ENCODE data around the gene ETS1. TPM values are rescaled to one million over a fixed set of nuclear protein-coding genes. Genes with fewer than 3 reads are reported as not detected.

The ETS1 gene
- total RNA-seq, 2 experiments from 2014 or later = 568 to 580 TPM

DNA sequence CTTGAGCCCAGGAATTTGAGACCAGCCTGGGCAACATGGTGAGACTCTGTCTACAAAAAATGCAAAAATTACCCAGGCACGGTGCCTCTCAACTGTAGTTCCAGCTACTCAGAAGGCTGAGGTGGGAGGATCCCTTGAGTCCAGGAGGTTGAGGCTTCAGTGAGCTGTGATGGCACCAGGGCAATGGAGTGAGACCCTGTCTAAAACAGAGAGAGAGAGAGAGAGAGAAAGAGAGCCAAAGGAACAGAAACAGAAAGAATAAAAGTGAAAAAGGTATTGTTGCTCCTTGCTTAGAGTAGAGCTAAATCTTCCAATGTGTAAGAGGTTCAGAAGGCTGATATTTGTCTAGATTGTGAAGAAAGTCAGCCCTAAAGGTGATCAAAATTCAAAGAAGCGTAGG lies 8.9 kb upstream of the ETS1 start:
- ATAC-seq (ENCODE audit: low read depth) = no peak
- Mint-ChIP-seq H3K9me3 (peaks cover 3% of the 10 kb centered on the region), H3K27me3 (peaks cover 3% of the 10 kb centered on the region), H3K36me3 (peaks cover 2% of the 10 kb centered on the region), H3K4me3 (no peak overlapping the region), H3K4me1 (peaks cover 2% of the 10 kb centered on the region), H3K27ac (no peak overlapping the region)
- POLR2A ChIA-PET = interaction anchor here (0.7 kb wide), 1 partner anchor 38 kb away, joined by 3 read pairs; no protein-coding TSS in a partner anchor
- DNase-seq = no peak

DNA sequence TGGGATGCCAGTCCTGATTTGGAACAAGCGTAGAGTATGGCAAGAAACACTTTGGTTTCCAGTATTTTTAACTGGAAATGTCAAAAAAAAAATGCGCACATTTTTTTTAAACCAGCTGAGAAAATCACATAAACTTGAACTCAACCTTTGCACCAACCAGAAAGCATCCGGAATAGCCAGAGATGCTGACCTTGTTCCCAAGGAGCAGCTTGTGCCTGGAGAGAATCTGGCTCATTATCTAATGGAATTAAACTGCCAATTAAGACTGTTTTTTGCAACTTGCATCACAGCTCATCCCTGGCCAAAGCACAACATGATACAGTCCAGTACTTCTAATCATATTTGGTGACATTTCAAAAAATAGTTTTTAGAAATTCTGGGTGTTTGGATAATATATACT lies 8.4 kb upstream of the ETS1 start:
- DNase-seq = no peak
- H3K9me3 Mint-ChIP-seq = peaks cover 3% of the 10 kb centered on the region
- H3K4me3 Mint-ChIP-seq = no peak overlapping the region
- peaks cover 6% of the 10 kb centered on the region for H3K27me3 Mint-ChIP-seq
- no peak overlapping the region for H3K27ac Mint-ChIP-seq
- ATAC-seq (ENCODE audit: low read depth) = no peak
- peaks cover 2% of the 10 kb centered on the region for H3K4me1 Mint-ChIP-seq
- peaks cover 2% of the 10 kb centered on the region for H3K36me3 Mint-ChIP-seq
- POLR2A ChIA-PET = interaction anchor here (0.5 kb wide), 1 partner anchor 293 kb away, joined by 3 read pairs; no protein-coding TSS in a partner anchor

GRCh38 chr11:128595221-128595620 lies 7.9 kb upstream of the ETS1 start:
- POLR2A ChIA-PET = interaction anchor here (0.5 kb wide), 1 partner anchor 292 kb away, joined by 3 read pairs; no protein-coding TSS in a partner anchor
- DNase-seq (no peak), ATAC-seq (ENCODE audit: low read depth) (no peak)
- H3K4me1 Mint-ChIP-seq = peaks cover 2% of the 10 kb centered on the region
- H3K27me3 Mint-ChIP-seq = peaks cover 8% of the 10 kb centered on the region
- H3K27ac Mint-ChIP-seq = no peak overlapping the region
- peaks cover 2% of the 10 kb centered on the region for H3K36me3 Mint-ChIP-seq
- H3K9me3 Mint-ChIP-seq = peaks cover 3% of the 10 kb centered on the region
- no peak overlapping the region for H3K4me3 Mint-ChIP-seq

GRCh38 chr11:128594226-128594625 lies 6.9 kb upstream of the ETS1 start:
- no peak overlapping the region for H3K4me3 Mint-ChIP-seq
- H3K4me1 Mint-ChIP-seq = peaks cover 2% of the 10 kb centered on the region
- no peak for DNase-seq
- POLR2A ChIA-PET = no interaction called here
- H3K36me3 Mint-ChIP-seq = peaks cover 4% of the 10 kb centered on the region
- peaks cover 6% of the 10 kb centered on the region for H3K9me3 Mint-ChIP-seq
- H3K27ac Mint-ChIP-seq = no peak overlapping the region
- H3K27me3 Mint-ChIP-seq = peaks cover 8% of the 10 kb centered on the region
- ATAC-seq (ENCODE audit: low read depth) = no peak

DNA sequence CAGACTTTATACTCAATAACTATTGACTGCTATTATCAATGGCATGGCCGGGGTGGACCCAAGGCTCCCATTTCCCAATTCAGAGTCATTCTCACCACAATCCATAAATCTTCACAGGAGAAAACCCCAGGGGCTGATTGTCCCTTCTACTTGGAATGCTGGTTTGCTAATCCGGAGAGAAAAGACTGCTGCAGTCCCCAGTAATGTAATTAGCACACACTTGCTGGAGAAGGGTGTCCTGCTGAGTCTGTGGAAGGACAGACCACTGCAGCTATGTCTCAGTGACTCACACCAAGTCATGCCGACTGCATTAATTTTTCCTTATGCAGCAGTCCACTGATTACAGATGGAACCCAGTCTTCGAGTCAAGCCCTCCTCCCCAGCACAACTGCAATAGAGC lies 5.9 kb upstream of the ETS1 start:
- peaks cover 2% of the 10 kb centered on the region for H3K4me1 Mint-ChIP-seq
- H3K27me3 Mint-ChIP-seq = peaks cover 8% of the 10 kb centered on the region
- peaks cover 6% of the 10 kb centered on the region for H3K9me3 Mint-ChIP-seq
- H3K4me3 Mint-ChIP-seq = no peak overlapping the region
- DNase-seq (no peak), ATAC-seq (ENCODE audit: low read depth) (no peak)
- peaks cover 4% of the 10 kb centered on the region for H3K36me3 Mint-ChIP-seq
- H3K27ac Mint-ChIP-seq = no peak overlapping the region
- POLR2A ChIA-PET = no interaction called here

DNA sequence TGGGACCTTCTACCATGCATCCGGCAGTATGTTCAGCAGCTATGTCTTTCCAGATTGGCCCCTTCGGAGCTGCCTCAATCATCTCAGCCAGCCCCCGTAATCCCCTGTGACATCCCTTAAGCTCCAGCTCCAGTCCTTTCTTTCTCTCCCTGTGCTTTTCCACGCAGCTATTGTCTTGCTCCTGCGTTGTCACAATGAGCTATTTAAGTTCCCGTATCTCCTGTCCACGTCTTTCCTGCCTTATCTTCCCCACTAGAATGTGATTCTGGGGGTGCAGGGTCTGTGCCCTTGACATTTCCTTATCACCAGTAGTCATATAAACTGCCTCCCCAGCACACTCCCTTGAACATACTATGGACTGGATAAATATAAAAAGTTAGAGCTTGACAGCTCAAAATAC lies 5.1 kb upstream of the ETS1 start:
- no peak overlapping the region for H3K4me3 Mint-ChIP-seq
- DNase-seq (no peak), ATAC-seq (ENCODE audit: low read depth) (no peak)
- peaks cover 4% of the 10 kb centered on the region for H3K36me3 Mint-ChIP-seq
- H3K27ac Mint-ChIP-seq = no peak overlapping the region
- H3K4me1 Mint-ChIP-seq = peaks cover 2% of the 10 kb centered on the region
- H3K27me3 Mint-ChIP-seq = peaks cover 10% of the 10 kb centered on the region
- POLR2A ChIA-PET = no interaction called here
- peaks cover 6% of the 10 kb centered on the region for H3K9me3 Mint-ChIP-seq

DNA sequence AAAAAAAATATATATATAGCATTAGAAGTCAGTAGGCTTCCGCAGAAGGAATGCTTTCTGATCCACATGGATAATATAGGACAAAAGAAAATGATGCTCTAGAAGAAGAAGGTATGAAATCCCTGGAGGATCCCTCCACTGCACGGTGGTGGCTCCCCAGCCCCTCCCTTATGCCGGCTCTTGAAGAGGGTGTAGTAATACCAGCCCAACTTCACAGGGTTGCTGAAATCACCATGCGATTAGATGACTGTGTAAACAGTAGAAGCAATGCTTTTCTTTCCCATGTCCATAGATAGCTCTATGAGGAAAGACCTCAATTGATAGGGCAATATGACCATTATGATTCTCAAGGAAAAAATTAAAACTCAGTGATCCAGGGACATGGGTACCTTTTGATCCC lies 3.2 kb upstream of the ETS1 start:
- ATAC-seq (ENCODE audit: low read depth) (no peak), DNase-seq (no peak)
- Mint-ChIP-seq H3K4me1 (no peaks in the 10 kb centered on the region), H3K27me3 (peaks cover 14% of the 10 kb centered on the region), H3K27ac (no peak overlapping the region), H3K36me3 (peaks cover 4% of the 10 kb centered on the region), H3K9me3 (peaks cover 6% of the 10 kb centered on the region), H3K4me3 (no peak overlapping the region)
- POLR2A ChIA-PET = no interaction called here

- POLR2A ChIA-PET = no interaction called here
- Mint-ChIP-seq H3K36me3 (peaks cover 4% of the 10 kb centered on the region), H3K4me3 (no peak overlapping the region), H3K9me3 (peaks cover 6% of the 10 kb centered on the region), H3K27ac (no peak overlapping the region), H3K27me3 (peaks cover 14% of the 10 kb centered on the region), H3K4me1 (no peaks in the 10 kb centered on the region)
- DNase-seq = no peak
- no peak for ATAC-seq (ENCODE audit: low read depth)
These were observed 2.6 kb upstream of the ETS1 start for GRCh38 chr11:128589998-128590397.

DNA sequence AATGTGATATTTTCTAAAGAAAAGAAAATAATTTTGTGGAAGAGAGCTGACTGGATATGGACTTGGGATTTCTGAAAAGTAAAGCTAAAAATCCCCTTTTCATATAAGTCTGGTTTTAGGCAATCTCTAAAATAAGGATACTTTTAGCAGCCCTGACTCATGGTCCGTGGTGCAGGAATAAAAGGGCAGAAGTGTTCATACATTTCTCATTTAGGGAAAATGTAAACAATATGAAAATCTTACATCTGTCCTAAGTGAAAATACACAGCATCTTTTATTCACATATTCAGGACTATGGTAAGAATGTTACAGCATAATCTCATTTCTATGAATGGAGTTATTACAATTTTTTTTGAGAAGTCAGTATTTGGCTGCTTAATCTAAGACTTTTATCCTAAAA lies 735 bp upstream of the ETS1 start:
- Mint-ChIP-seq H3K27me3 (peaks cover 15% of the 10 kb centered on the region), H3K4me3 (no peak overlapping the region), H3K27ac (no peak overlapping the region), H3K4me1 (peaks cover 4% of the 10 kb centered on the region), H3K36me3 (peaks cover 2% of the 10 kb centered on the region), H3K9me3 (peaks cover 3% of the 10 kb centered on the region)
- ATAC-seq (ENCODE audit: low read depth) (no peak), DNase-seq (no peak)
- POLR2A ChIA-PET = no interaction called here

- DNase-seq (no peak), ATAC-seq (ENCODE audit: low read depth) (no peak)
- POLR2A ChIA-PET = interaction anchor here (0.7 kb wide), 1 partner anchor 59 kb away, joined by 4 read pairs; no protein-coding TSS in a partner anchor
- Mint-ChIP-seq H3K4me3 (no peak overlapping the region), H3K4me1 (peaks cover 12% of the 10 kb centered on the region), H3K36me3 (peaks cover 2% of the 10 kb centered on the region), H3K27ac (no peak overlapping the region), H3K27me3 (peaks cover 15% of the 10 kb centered on the region), H3K9me3 (peaks cover 3% of the 10 kb centered on the region)
These were observed 669 bp downstream of the ETS1 start for GRCh38 chr11:128586689-128587088.

GRCh38 chr11:128585498-128586238 lies 1.7 kb downstream of the ETS1 start:
- ATAC-seq (ENCODE audit: low read depth) (no peak), DNase-seq (no peak)
- peaks cover 11% of the 10 kb centered on the region for H3K27me3 Mint-ChIP-seq
- peaks cover 3% of the 10 kb centered on the region for H3K9me3 Mint-ChIP-seq
- peaks cover 2% of the 10 kb centered on the region for H3K36me3 Mint-ChIP-seq
- H3K4me1 Mint-ChIP-seq = peaks cover 19% of the 10 kb centered on the region
- no peak overlapping the region for H3K4me3 Mint-ChIP-seq
- H3K27ac Mint-ChIP-seq = no peak overlapping the region
- POLR2A ChIA-PET = no interaction called here

DNA sequence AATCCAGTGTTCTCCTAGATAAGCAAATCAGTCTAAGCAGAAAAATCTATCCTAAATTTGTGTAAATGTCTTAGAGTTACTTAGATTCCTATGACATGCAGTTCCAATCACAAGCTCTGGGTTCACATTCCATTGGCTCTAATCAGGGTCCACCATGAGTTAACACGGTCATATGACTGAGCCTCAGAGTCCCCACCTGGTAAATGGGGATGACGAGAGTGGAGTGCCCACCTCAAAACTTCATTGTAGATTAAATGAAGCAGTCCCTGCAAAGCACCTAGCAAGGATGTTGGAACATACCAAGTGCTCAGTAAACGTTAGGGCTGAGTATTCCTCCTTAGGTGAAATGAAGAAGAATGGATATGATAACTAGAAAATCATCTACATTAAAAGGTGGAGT lies 3.1 kb downstream of the ETS1 start:
- Mint-ChIP-seq H3K4me1 (peaks cover 29% of the 10 kb centered on the region), H3K36me3 (peaks cover 4% of the 10 kb centered on the region), H3K27me3 (peaks cover 9% of the 10 kb centered on the region), H3K27ac (no peak overlapping the region), H3K4me3 (no peak overlapping the region), H3K9me3 (no peaks in the 10 kb centered on the region)
- ATAC-seq (ENCODE audit: low read depth) = no peak
- POLR2A ChIA-PET = no interaction called here
- no peak for DNase-seq

- Mint-ChIP-seq H3K27ac (peak overlapping the region; percentile 53), H3K36me3 (peaks cover 4% of the 10 kb centered on the region), H3K4me3 (peak overlapping the region; percentile 53), H3K27me3 (peaks cover 11% of the 10 kb centered on the region), H3K9me3 (no peaks in the 10 kb centered on the region), H3K4me1 (peaks cover 29% of the 10 kb centered on the region)
- DNase-seq (no peak), ATAC-seq (ENCODE audit: low read depth) (peak; percentile 64)
- POLR2A ChIA-PET = interaction anchor here (0.7 kb wide), 1 partner anchor 183 kb away, joined by 3 read pairs; no protein-coding TSS in a partner anchor
These were observed 4.6 kb downstream of the ETS1 start for GRCh38 chr11:128582496-128583366.

All from activated naive CD8-positive, alpha-beta T cell treated with anti-CD3 and anti-CD28 coated beads, Interleukin-2, amount 10 ng/mL, durations not matched to agents 7 days and 5 days (primary cell).